K562 (cell line): ENCODE measurements around the gene ABCC1.

ENCODE experiments used
- MIER1 ChIP-seq: fragments of 450-650 bp; IDR thresholded peaks from 2 replicates; pipeline ENCODE4 v1.6.1; 2016; ENCODE audit warnings: antibody characterized with exemption, mild to moderate bottlenecking, low read depth
- TEAD4 ChIP-seq, 2 experiments: sonication (generic) in 1 of 2; formaldehyde crosslinking in 1 of 2; IDR thresholded peaks; 2 replicates each; pipeline versions ENCODE4 v1.6.1 to v1.8.0; 2012 to 2022; ENCODE audit warnings: borderline replicate concordance in 1 of 2, inconsistent platforms in 1 of 2, low read length in 1 of 2, mild to moderate bottlenecking in 1 of 2, missing genetic modification reagents in 1 of 2
- ZNF445 ChIP-seq: fragments of 250-450 bp; sonication (Bioruptor Pico); IDR thresholded peaks from 2 replicates; pipeline ENCODE4 v1.4.0; 2020; ENCODE audit warnings: low read depth, mild to moderate bottlenecking, moderate library complexity
- TF ChIP-seq, protein P1 (sequence below), 2 experiments: fragments of 450-650 bp; formaldehyde crosslinking in 1 of 2; IDR thresholded peaks; 2 replicates each; pipeline versions ENCODE4 v1.4.0 to v1.6.1; 2014 to 2020; ENCODE audit warnings: mild to moderate bottlenecking in 2 of 2, borderline replicate concordance in 1 of 2, low read depth in 1 of 2
- TF ChIP-seq, protein P2 (sequence below): fragments of 450-650 bp; conservative IDR thresholded peaks from 2 replicates; pipeline ENCODE4 v1.6.1; 2016; ENCODE audit warnings: missing genetic modification characterization, low read depth, mild to moderate bottlenecking, control low read depth, missing compliant biosample characterization
- TF ChIP-seq, protein P3 (sequence below), 3 experiments: IDR thresholded peaks in 2 of 3; conservative IDR thresholded peaks in 1 of 3; 2 replicates each; pipeline ENCODE4 v1.5.1; 2011 to 2012; ENCODE audit warnings: low read length in 3 of 3, mild to moderate bottlenecking in 3 of 3, control low read depth in 2 of 3, improper control_type of control experiment in 1 of 3, inconsistent platforms in 1 of 3, low read depth in 1 of 3, mixed read lengths in 1 of 3, moderate library complexity in 1 of 3; ENCODE audit not compliant: insufficient read depth in 2 of 3

DNA sequence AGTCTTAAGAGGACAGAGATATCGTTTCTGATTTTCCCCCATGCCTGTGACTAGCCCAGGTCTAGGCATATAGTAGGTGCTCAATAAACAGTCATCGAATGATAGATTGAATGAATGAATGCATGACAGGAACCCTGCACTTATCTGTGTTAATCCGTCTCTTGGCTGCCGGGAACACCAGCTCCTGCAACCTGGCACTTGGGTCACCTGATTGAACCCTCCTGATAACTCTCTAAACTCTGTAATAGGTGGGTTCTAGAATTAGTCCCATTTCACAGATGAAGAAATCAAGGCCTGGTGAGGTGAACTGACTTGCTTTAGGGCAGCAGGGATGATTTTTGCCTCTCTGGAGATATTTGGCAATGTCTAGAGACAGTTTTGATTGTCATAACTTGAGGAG is 43.7 kb downstream of the ABCC1 start:
- TF ChIP-seq, protein P1, sequence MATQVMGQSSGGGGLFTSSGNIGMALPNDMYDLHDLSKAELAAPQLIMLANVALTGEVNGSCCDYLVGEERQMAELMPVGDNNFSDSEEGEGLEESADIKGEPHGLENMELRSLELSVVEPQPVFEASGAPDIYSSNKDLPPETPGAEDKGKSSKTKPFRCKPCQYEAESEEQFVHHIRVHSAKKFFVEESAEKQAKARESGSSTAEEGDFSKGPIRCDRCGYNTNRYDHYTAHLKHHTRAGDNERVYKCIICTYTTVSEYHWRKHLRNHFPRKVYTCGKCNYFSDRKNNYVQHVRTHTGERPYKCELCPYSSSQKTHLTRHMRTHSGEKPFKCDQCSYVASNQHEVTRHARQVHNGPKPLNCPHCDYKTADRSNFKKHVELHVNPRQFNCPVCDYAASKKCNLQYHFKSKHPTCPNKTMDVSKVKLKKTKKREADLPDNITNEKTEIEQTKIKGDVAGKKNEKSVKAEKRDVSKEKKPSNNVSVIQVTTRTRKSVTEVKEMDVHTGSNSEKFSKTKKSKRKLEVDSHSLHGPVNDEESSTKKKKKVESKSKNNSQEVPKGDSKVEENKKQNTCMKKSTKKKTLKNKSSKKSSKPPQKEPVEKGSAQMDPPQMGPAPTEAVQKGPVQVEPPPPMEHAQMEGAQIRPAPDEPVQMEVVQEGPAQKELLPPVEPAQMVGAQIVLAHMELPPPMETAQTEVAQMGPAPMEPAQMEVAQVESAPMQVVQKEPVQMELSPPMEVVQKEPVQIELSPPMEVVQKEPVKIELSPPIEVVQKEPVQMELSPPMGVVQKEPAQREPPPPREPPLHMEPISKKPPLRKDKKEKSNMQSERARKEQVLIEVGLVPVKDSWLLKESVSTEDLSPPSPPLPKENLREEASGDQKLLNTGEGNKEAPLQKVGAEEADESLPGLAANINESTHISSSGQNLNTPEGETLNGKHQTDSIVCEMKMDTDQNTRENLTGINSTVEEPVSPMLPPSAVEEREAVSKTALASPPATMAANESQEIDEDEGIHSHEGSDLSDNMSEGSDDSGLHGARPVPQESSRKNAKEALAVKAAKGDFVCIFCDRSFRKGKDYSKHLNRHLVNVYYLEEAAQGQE (IDR thresholded peaks at IDR 0.05; ENCODE audit: borderline replicate concordance): no peak
- TF ChIP-seq, protein P1 (CRISPR knock-in tag; IDR thresholded peaks at IDR 0.05; ENCODE audit: low read depth): no peak
- TF ChIP-seq, protein P2, sequence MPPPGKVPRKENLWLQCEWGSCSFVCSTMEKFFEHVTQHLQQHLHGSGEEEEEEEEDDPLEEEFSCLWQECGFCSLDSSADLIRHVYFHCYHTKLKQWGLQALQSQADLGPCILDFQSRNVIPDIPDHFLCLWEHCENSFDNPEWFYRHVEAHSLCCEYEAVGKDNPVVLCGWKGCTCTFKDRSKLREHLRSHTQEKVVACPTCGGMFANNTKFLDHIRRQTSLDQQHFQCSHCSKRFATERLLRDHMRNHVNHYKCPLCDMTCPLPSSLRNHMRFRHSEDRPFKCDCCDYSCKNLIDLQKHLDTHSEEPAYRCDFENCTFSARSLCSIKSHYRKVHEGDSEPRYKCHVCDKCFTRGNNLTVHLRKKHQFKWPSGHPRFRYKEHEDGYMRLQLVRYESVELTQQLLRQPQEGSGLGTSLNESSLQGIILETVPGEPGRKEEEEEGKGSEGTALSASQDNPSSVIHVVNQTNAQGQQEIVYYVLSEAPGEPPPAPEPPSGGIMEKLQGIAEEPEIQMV: no peak
- TF ChIP-seq ZNF445 (CRISPR knock-in tag): no peak
- TF ChIP-seq MIER1: no peak
- TF ChIP-seq TEAD4 (IDR thresholded peaks at IDR 0.05; ENCODE audit: low read length): no peak
- TF ChIP-seq TEAD4 (CRISPR knock-in tag; IDR thresholded peaks at IDR 0.05; ENCODE audit: borderline replicate concordance): no peak
- TF ChIP-seq, protein P3, sequence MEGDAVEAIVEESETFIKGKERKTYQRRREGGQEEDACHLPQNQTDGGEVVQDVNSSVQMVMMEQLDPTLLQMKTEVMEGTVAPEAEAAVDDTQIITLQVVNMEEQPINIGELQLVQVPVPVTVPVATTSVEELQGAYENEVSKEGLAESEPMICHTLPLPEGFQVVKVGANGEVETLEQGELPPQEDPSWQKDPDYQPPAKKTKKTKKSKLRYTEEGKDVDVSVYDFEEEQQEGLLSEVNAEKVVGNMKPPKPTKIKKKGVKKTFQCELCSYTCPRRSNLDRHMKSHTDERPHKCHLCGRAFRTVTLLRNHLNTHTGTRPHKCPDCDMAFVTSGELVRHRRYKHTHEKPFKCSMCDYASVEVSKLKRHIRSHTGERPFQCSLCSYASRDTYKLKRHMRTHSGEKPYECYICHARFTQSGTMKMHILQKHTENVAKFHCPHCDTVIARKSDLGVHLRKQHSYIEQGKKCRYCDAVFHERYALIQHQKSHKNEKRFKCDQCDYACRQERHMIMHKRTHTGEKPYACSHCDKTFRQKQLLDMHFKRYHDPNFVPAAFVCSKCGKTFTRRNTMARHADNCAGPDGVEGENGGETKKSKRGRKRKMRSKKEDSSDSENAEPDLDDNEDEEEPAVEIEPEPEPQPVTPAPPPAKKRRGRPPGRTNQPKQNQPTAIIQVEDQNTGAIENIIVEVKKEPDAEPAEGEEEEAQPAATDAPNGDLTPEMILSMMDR (IDR thresholded peaks at IDR 0.05 in 2 of 3, conservative IDR thresholded peaks at IDR 0.05 in 1 of 3; ENCODE audit: insufficient read depth in 2 of 3, low read depth in 1 of 3, low read length in 3 of 3): no peak
